Measurements from ENCODE around the gene THSD7B.

GRCh38 chr2:136966485-136966884 lies 201.1 kb downstream of the THSD7B start:
- TF ChIP-seq CTCF (conservative IDR thresholded peaks at IDR 0.05 in 1 of 2, IDR thresholded peaks at IDR 0.05 in 1 of 2; ENCODE audit: extremely low read depth in 1 of 2, insufficient read depth in 1 of 2, low read depth in 1 of 2, low read length in 2 of 2) = no peak
- no peak for TF ChIP-seq EZH2 (IDR thresholded peaks at IDR 0.05; ENCODE audit: borderline replicate concordance, low read length)

Data from mammary epithelial cell (primary cell).